HG02884 (cell line): Measurements from ENCODE around the gene FAM216A.
"Not testable (repeated sequence)": the region's sequence is repeated elsewhere in the genome, so short reads cannot be mapped to it uniquely, and the experiment has no call there.

Experiments
- ATAC-seq: cut with Tn5 transposase; IDR thresholded peaks from one replicate; pipeline ENCODE4 v1.9.1; 2021; ENCODE audit warnings: mild to moderate bottlenecking, moderate library complexity; ENCODE audit not compliant: unreplicated experiment

Gene FAM216A

GRCh38 chr12:110498984-110499706 lies 30.5 kb downstream of the FAM216A start:
- no peak for ATAC-seq

GRCh38 chr12:110501399-110501751 lies 32.7 kb downstream of the FAM216A start:
- no peak for ATAC-seq

DNA sequence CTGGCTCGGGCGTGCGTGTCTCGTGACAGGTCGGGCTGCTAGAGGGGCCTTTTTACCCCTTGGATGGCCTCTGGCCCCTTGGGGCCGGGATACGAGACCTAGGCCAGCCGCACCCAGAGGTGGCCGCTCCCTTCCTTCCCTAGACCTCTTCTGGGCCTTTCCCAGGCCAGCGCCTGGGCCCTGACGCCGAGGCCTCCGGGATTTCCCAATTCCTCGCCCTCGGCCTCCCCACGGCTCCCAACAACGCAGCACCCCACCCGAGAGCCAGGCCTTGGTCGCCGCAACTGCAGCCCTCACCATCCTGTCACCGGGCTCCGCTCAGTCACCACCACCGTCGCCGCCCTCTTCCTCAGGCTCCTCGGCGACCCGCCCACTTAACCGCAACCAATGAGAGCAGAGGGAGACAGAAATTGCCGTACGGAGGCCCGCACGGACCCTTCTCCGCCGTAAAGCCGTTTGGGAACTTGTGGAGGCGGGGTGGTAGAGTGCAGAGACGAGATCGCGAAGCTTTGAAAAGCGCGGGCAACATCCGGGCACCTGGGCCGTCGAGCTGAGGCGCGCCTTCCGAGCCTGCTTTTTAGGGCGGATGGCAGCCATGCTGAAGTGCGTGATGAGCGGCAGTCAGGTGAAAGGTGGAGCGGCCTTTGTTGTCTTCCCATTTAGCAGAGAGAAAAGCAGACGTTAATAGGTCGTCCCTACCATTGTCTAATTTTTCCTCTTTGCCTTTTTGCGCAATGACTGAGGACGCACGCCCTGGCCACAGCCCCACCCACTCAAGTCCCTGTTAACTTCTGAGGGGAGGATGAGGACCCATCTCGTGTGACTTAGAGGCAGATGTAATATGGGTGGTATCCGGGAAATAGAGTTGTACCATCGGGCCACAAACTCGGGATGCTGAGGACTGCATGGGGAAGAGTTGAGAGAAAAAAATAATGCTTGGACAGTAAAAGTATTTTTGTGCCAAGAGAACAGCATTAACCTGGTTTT lies 33.4 kb downstream of the FAM216A start, which contains the start of the genes RAD9B and VPS29:
TSS of gene RAD9B (plus strand) at position 580 of the 987 bp plus-strand sequence. CDS start at position 587, 7 bp downstream.
TSS of gene VPS29 (minus strand) at position 360 of the 987 bp plus-strand sequence. CDS start at position 300, 60 bp downstream.
- peak; percentile 91 for ATAC-seq

- no peak for ATAC-seq
These were observed 34.8 kb downstream of the FAM216A start for GRCh38 chr12:110503432-110503831.

GRCh38 chr12:110505332-110505731 lies 36.7 kb downstream of the FAM216A start:
- no peak for ATAC-seq

DNA sequence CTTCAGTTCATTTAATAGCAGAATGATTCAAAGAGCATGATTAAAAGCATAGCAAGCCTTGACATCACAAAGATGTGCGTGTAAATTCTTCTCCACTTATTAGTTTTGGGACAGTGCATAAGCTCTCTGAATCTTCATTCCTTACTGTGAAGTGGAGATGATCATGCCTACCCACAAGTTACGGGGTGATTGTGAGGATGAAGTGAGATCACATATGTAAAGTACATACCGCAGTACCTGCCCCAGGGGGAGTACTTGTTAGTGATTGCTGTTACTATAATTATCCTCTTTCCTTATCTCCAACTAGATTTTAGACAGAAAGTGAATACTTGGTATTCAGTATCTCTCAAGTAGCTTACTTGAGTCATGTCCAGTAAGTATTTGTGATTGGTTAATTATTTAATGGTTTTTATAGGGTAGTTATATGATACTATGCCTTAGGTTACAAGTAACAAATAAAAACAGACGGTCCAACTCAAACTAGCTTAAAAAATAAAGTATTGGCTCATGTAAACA lies 39.5 kb downstream of the FAM216A start:
- no peak for ATAC-seq

GRCh38 chr12:110513842-110514241 lies 45.2 kb downstream of the FAM216A start:
- ATAC-seq = no peak

- no peak for ATAC-seq
These were observed 45.7 kb downstream of the FAM216A start for GRCh38 chr12:110514363-110514762.

DNA sequence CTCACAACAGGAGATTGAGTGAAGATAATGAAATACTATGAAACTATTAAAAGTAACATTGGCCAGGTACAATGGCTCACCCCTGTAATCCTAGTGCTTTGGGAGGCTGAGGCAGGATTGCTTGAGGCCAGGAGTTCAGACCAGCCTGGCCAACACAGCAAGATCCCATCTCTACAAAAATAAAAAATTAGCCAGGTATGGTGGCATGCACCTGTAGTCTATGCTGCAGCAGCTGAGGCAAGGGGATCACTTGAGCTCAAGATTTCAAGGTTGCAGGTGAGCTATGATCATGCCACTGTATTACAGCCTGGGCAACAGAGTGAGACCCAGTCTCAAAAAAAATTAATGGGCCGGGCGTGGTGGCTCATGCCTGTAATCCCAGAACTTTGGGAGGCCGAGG lies 48.4 kb downstream of the FAM216A start:
- ATAC-seq = no peak

DNA sequence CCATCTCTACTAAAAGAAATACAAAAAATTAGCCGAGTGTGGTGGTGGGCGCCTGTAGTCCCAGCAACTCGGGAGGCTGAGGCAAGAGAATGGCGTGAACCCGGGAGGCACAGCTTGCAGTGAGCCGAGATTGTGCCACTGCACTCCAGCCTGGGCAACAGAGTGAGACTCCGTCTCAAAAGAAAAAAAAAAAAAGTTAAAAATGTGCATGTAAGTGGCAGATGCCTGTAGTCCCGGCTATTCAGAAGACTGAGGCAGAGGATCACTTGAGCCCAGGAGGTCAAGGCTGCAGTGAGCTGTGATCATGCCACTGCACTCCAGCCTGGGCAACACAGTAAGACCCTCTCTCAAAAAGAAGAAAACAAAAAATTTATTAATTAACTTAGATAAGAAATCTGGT lies 49.4 kb downstream of the FAM216A start:
- not testable (repeated sequence) for ATAC-seq

DNA sequence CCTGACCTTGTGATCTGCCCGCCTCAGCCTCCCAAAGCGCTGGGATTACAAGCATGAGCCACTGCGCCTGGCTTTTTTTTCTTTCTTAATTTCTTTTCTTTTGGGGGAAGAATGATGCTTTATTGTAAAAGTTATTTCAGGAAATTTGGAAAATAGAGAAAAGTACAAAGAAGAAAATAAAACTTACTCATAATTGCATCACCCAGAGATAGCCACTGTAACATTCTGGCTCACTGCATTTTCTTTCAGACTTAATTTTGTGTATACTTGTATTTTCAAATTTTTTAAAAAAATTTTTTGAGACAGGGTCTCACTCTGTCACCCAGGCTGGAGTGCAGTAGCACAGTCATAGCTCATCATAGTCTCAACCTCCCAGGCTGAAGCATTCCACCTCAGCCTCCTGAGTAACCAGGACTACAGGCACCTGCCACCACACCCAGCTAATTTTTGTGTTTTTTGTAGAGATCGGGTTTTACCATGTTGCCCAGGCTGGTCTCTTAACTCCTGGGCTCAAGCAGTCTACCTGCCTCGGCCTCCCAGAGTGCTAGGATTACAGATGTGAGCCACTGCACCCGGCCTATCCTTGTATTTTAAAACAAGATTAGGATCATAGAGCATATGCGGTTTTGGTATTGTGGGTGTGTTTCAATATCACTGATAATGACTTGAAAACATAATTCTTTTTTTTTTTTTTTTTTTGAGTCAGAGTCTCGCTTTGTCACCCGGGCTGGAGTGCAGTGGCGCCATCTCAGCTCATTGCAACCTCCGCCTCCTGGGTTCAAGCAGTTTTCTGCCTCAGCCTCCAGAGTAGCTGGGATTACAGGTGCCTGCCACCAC lies 52.4 kb downstream of the FAM216A start:
- ATAC-seq = not testable (repeated sequence)

DNA sequence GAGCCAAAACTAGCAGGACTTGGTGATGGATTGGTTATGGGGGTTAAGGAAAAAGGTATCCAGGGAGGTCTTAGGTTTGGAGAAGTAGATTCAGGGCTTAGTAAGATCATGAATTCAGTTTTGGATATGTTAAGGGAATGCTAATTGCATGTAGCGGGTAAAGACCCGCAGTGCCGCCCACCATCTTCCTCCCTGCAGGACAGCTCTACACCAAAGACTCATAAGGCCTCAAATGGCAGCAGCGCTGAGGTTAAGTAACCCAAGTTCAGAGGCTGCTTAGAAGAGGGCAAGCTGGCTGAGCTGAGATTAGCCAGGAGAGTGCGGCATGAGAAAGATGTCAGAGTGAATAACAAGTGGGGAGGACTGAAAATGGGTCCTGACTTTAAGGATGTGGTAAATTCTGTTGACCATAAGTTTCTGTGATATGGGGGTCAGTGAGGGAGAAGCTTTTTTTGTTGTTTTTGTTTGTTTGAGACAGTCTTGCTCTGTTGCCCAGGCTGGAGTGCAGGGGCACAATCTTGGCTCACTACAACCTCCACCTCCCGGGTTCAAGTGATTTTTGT lies 59.7 kb downstream of the FAM216A start:
- ATAC-seq = no peak

- ATAC-seq = no peak
These were observed 61.9 kb downstream of the FAM216A start for GRCh38 chr12:110530511-110530910.

GRCh38 chr12:110531741-110532333 lies 63.2 kb downstream of the FAM216A start:
- peak; percentile 66 for ATAC-seq

DNA sequence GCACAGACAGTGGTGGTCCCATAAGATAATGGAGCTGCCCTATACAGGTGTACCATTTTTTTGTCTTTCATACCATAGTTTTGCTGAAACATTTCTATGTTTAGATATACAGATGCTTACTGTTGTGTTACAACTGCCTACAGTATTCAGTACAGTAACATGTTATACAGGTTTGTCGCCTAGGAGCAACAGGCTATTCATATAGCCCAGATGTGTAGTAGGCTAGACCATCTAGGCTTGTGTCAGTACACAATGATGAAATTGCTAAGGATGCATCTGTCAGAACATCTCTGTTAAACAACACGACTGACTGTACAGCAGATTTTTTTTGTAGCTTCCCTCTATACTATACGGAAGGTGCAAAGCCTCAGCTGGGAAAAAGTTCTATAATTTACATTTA lies 64.0 kb downstream of the FAM216A start:
- ATAC-seq = no peak

DNA sequence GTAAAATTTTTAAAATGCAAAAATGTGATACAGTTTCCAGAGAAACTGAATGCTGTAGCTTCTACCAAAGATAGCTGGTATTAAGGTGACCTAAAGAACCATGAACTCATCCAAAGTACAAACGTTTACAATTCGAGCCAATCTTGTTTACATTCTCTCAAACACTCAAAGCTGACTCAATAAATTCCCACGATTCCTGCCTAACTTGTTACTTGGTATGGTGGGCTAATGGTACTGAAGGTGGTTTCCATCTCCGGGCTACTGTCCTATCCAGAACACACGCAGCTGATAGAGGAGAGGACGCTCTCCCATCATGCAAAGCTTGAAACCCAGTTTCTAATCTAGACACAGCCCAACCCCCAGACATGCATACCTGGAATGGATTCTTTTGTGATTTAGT lies 65.0 kb downstream of the FAM216A start:
- ATAC-seq = no peak

GRCh38 chr12:110534811-110535210 lies 66.2 kb downstream of the FAM216A start:
- ATAC-seq = no peak

- no peak for ATAC-seq
These were observed 68.4 kb downstream of the FAM216A start for GRCh38 chr12:110536834-110537604.
